ENCODE data around the gene ADSL. TPM values are rescaled to one million over a fixed set of nuclear protein-coding genes. Genes with fewer than 3 reads are reported as not detected.

Gene ADSL
- total RNA-seq, 2 experiments from 2014 or later = 117 to 137 TPM

DNA sequence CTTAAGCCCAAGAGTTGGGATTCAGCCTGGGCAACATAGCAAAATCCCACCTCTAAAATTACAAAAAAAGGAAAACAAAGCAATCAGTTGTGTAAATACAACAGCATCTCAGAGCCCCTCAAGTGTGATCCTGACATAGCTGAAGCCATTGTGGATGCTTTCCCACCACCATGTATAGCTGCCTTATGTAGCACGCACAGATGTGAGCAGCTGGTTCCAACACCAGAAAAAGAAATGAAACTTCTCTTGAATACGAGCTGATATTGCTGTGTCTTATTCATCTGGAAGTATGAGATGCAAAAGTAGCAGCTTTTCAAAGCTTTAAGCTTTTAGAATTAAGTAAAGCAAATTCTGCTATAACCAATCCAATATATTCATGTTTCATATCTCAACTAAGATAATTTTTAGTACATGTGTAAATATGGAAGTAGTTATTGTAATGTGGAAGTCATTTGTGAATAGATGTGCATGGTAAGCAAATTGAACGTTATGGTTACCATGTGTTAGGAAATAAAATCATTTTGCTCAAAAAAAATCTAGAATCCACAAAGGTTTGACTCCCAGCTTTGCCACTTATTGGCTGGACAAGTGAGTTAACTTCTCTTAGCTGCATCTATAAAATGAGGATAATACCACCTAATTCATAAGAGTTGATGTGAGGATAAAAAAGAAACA lies 87.3 kb downstream of the ADSL start:
- ChIA-PET POLR2A (interaction anchor here (0.7 to 2.8 kb wide), 6 partner anchors 15 to 85 kb away, joined by 3 to 13 read pairs (median 5); no protein-coding TSS in a partner anchor), CTCF (ENCODE audit: unreplicated experiment) (interaction anchor here (0.9 to 1.2 kb wide), 4 partner anchors 9 to 28 kb away, joined by 3 read pairs; no protein-coding TSS in a partner anchor)
- Histone ChIP-seq H3K4me2 (ENCODE audit: low read length) (peak overlapping the region; percentile 57), H3K27ac (ENCODE audit: low read depth, low read length, poor library complexity, severe bottlenecking) (peak overlapping the region; percentile 99), H3K4me3 (ENCODE audit: low read depth, low read length, poor library complexity, severe bottlenecking) (peak overlapping the region; percentile 22), H3K4me1 (ENCODE audit: insufficient read depth, low read length, poor library complexity, severe bottlenecking) (peaks cover 71% of the 10 kb centered on the region), H4K20me1 (ENCODE audit: insufficient read depth, low read length) (no peaks in the 10 kb centered on the region), H3K9me3 (ENCODE audit: low read length) (peaks cover 5% of the 10 kb centered on the region; the same call in 1 of the 2 replicates), H3K9me2 (ENCODE audit: insufficient read depth, low read length) (no peaks in the 10 kb centered on the region), H2AFZ (ENCODE audit: low read length) (no peak overlapping the region), H3K36me3 (ENCODE audit: insufficient read depth, low read length) (peaks cover 68% of the 10 kb centered on the region), H3K79me2 (ENCODE audit: insufficient read depth, low read depth, low read length) (peaks cover 35% of the 10 kb centered on the region)
- intact Hi-C loops (cut with micrococcal nuclease; ENCODE audit: unreplicated experiment) = no loop called here
- TF ChIP-seq, protein P1, sequence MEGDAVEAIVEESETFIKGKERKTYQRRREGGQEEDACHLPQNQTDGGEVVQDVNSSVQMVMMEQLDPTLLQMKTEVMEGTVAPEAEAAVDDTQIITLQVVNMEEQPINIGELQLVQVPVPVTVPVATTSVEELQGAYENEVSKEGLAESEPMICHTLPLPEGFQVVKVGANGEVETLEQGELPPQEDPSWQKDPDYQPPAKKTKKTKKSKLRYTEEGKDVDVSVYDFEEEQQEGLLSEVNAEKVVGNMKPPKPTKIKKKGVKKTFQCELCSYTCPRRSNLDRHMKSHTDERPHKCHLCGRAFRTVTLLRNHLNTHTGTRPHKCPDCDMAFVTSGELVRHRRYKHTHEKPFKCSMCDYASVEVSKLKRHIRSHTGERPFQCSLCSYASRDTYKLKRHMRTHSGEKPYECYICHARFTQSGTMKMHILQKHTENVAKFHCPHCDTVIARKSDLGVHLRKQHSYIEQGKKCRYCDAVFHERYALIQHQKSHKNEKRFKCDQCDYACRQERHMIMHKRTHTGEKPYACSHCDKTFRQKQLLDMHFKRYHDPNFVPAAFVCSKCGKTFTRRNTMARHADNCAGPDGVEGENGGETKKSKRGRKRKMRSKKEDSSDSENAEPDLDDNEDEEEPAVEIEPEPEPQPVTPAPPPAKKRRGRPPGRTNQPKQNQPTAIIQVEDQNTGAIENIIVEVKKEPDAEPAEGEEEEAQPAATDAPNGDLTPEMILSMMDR (conservative IDR thresholded peaks at IDR 0.05; ENCODE audit: low read length) = no peak
- no peak for TF ChIP-seq EZH2phosphoT487 (IDR thresholded peaks at IDR 0.05; ENCODE audit: borderline replicate concordance, low read depth, low read length)
- peak; percentile 46 for DNase-seq (ENCODE audit: low spot score)
- no TSS peak for BruUV-seq (replicated peaks)

DNA sequence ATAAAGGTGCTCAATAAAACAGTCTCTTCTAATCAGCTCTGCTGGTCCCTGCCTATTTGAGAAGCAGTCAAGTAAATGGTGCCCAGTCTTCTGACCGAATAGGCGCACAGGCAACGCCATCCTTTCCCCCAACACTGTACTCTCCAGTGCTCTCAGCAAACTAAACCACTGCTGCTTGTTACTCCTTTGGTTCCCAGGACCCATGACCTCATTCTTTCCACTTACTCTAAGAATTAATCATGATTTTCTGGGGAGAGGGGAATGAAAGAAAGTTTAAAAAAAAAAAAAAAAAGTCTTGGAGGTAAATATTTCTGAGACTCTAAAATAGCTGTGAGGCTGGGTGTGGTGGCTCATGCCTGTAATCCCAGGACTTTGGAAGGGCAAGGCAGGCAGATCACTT lies 87.8 kb downstream of the ADSL start:
- Histone ChIP-seq H3K4me1 (ENCODE audit: insufficient read depth, low read length, poor library complexity, severe bottlenecking) (peaks cover 77% of the 10 kb centered on the region), H3K36me3 (ENCODE audit: insufficient read depth, low read length) (peaks cover 67% of the 10 kb centered on the region)

More for the DNA sequence above, 87.8 kb downstream of the ADSL start:
- Histone ChIP-seq H3K9me3 (ENCODE audit: low read length) (peaks cover 5% of the 10 kb centered on the region; the same call in 1 of the 2 replicates), H3K27ac (ENCODE audit: low read depth, low read length, poor library complexity, severe bottlenecking) (peak overlapping the region; percentile 99), H4K20me1 (ENCODE audit: insufficient read depth, low read length) (no peaks in the 10 kb centered on the region), H3K4me2 (ENCODE audit: low read length) (peak overlapping the region; percentile 57), H3K9me2 (ENCODE audit: insufficient read depth, low read length) (no peaks in the 10 kb centered on the region), H2AFZ (ENCODE audit: low read length) (no peak overlapping the region), H3K79me2 (ENCODE audit: insufficient read depth, low read depth, low read length) (peaks cover 41% of the 10 kb centered on the region), H3K4me3 (ENCODE audit: low read depth, low read length, poor library complexity, severe bottlenecking) (peak overlapping the region; percentile 22)
- TF ChIP-seq, protein P1 (conservative IDR thresholded peaks at IDR 0.05; ENCODE audit: low read length) = no peak
- TF ChIP-seq EZH2phosphoT487 (IDR thresholded peaks at IDR 0.05; ENCODE audit: borderline replicate concordance, low read depth, low read length) = no peak
- CTCF ChIA-PET (ENCODE audit: unreplicated experiment) = interaction anchor here (1.0 to 1.2 kb wide), 2 partner anchors 10 to 16 kb away, joined by 3 read pairs; no protein-coding TSS in a partner anchor
- BruUV-seq (replicated peaks) = TSS peak; percentile 61
- no peak for DNase-seq (ENCODE audit: low spot score)
- intact Hi-C loops (cut with micrococcal nuclease; ENCODE audit: unreplicated experiment) = no loop called here
- POLR2A ChIA-PET = interaction anchor here (0.6 to 2.8 kb wide), 5 partner anchors 18 to 85 kb away, joined by 3 to 13 read pairs (median 5); no protein-coding TSS in a partner anchor
